ENCODE measurements around the gene PLXNA1. TPM values are rescaled to one million over a fixed set of nuclear protein-coding genes. Genes with fewer than 3 reads are reported as not detected.

PLXNA1 gene
- total and polyA plus RNA-seq, 2 of the 8 experiments (the other 6 are each of a cell fraction or from before 2014, with no cell fraction given) = 47.5 to 54.9 TPM

DNA sequence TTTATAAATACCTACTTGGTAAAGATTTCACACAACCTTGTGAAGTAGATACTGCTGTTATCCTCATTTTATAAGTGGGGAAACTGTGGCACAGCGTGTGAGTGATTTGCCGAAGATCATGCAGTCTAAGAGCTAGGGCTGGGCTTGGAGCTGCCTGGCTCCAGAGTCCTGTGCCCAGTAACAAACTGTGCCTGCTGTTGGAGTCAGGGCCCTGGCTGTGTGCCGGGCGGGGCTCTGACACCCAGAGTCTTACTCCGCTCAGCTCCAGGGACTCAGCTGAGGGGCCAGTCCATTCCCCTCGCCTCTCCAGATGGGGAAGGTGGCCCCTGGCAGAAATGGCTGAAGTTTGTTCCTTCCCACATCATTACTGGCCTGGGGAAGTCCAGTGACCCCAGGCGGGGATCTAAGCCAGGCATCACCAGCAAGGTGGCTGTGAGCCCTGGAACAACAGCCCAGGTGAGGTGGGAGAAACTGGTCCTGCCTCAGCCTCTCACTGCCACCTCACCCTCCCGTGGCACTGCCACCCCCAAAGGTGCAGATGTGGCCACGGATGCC is 17.3 kb upstream of the PLXNA1 start:
- H3K79me2 ChIP-seq (ENCODE audit: control insufficient read depth in 1 of 2, insufficient read depth in 2 of 2, low read length in 2 of 2) = no peaks in the 10 kb centered on the region
- no peak overlapping the region for H3K4ac ChIP-seq (replicated peaks; ENCODE audit: insufficient read length, low read depth, low read length)
- 0 out of 2 replicates have a peak overlapping the region, but pooled peaks have one; percentile 35 for H2BK5ac ChIP-seq (ENCODE audit: low read depth, low read length)
- H2BK15ac ChIP-seq (ENCODE audit: low read length) = no peak overlapping the region
- no peak for TF ChIP-seq EP300 (IDR thresholded peaks at IDR 0.05; ENCODE audit: borderline replicate concordance in 1 of 2, low read depth in 2 of 2, low read length in 2 of 2)
- TF ChIP-seq, protein P1, sequence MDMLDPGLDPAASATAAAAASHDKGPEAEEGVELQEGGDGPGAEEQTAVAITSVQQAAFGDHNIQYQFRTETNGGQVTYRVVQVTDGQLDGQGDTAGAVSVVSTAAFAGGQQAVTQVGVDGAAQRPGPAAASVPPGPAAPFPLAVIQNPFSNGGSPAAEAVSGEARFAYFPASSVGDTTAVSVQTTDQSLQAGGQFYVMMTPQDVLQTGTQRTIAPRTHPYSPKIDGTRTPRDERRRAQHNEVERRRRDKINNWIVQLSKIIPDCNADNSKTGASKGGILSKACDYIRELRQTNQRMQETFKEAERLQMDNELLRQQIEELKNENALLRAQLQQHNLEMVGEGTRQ (IDR thresholded peaks at IDR 0.05; ENCODE audit: low read length) = no peak
- TF ChIP-seq, protein P2, sequence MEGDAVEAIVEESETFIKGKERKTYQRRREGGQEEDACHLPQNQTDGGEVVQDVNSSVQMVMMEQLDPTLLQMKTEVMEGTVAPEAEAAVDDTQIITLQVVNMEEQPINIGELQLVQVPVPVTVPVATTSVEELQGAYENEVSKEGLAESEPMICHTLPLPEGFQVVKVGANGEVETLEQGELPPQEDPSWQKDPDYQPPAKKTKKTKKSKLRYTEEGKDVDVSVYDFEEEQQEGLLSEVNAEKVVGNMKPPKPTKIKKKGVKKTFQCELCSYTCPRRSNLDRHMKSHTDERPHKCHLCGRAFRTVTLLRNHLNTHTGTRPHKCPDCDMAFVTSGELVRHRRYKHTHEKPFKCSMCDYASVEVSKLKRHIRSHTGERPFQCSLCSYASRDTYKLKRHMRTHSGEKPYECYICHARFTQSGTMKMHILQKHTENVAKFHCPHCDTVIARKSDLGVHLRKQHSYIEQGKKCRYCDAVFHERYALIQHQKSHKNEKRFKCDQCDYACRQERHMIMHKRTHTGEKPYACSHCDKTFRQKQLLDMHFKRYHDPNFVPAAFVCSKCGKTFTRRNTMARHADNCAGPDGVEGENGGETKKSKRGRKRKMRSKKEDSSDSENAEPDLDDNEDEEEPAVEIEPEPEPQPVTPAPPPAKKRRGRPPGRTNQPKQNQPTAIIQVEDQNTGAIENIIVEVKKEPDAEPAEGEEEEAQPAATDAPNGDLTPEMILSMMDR (IDR thresholded peaks at IDR 0.05; ENCODE audit: control extremely low read depth in 1 of 3, insufficient read depth in 1 of 3, low read depth in 1 of 3, low read length in 3 of 3) = no peak
- no peak for TF ChIP-seq CREB1 (IDR thresholded peaks at IDR 0.05)
- no peaks in the 10 kb centered on the region; a peak in 1 of 8 replicates for H3K36me3 ChIP-seq (ENCODE audit: control insufficient read depth in 2 of 4, insufficient read depth in 4 of 4, low read length in 3 of 4)
- no peak for DNase-seq (ENCODE audit: low read depth in 1 of 2, low spot score in 2 of 2)
- H3K9me3 ChIP-seq (ENCODE audit: insufficient read depth in 2 of 2, low read depth in 1 of 2, low read length in 1 of 2) = no peaks in the 10 kb centered on the region
- H3K23me2 ChIP-seq (ENCODE audit: low read depth, low read length) = no peaks in the 10 kb centered on the region
- H2BK120ac ChIP-seq (replicated peaks; ENCODE audit: low read depth, low read length) = no peak overlapping the region
- H2AFZ ChIP-seq (ENCODE audit: low read length) = no peak overlapping the region
- no peak for FAIRE-seq
- H3K14ac ChIP-seq (ENCODE audit: insufficient read length) = no peak overlapping the region
- H4K91ac ChIP-seq (replicated peaks; ENCODE audit: insufficient read length, low read length) = no peak overlapping the region
- WGBS, 2 experiments (ENCODE audit: extremely low coverage in 1 of 2, insufficient coverage in 1 of 2, insufficient read length in 1 of 2, insufficient replicate concordance in 2 of 2, low coverage in 1 of 2, low lambda C conversion rate in 2 of 2, missing lambda C conversion rate in 1 of 2) = 92% methylated on average over 9 of the region's 9 CpGs; no CpG with 5 or more reads in 1 of the 2 experiments
- POLR2A ChIA-PET (ENCODE audit: partially characterized antibody) = no interaction called here
- H2BK20ac ChIP-seq (ENCODE audit: low read length) = no peak overlapping the region
- H3K4me1 ChIP-seq (replicated peaks in 1 of 4; ENCODE audit: control insufficient read depth in 3 of 4, insufficient read depth in 4 of 4, low read length in 3 of 4) = peaks cover 0 to 7% (median 1%) of the 10 kb centered on the region in 4 experiments; a peak in 4 of 7 replicates
- no peaks in the 10 kb centered on the region; a peak in 1 of 7 replicates for H3K27me3 ChIP-seq (replicated peaks in 1 of 4; ENCODE audit: control insufficient read depth in 3 of 4, extremely low read depth in 1 of 4, insufficient read depth in 3 of 4, low read length in 3 of 4)
- CTCF ChIA-PET (ENCODE audit: partially characterized antibody) = interaction anchor here (1.2 kb wide), 1 partner anchor 16 kb away, joined by 4 read pairs; no protein-coding TSS in a partner anchor
- H2AK5ac ChIP-seq (ENCODE audit: low read depth, low read length) = no peak overlapping the region
- no peak overlapping the region for H3K27ac ChIP-seq (ENCODE audit: low read depth, low read length)
- no peak overlapping the region for H3K56ac ChIP-seq (replicated peaks; ENCODE audit: insufficient read length, low read depth, low read length)
- no peaks in the 10 kb centered on the region for H3K79me1 ChIP-seq (ENCODE audit: low read depth, low read length)
- no peak overlapping the region for H4K8ac ChIP-seq (ENCODE audit: extremely low read depth, insufficient read depth, low read length)
- no peak overlapping the region for H3K4me3 ChIP-seq (ENCODE audit: extremely low read depth in 1 of 4, insufficient read depth in 2 of 4, low read depth in 3 of 4, low read length in 4 of 4)
- H4K20me1 ChIP-seq (replicated peaks in 1 of 2; ENCODE audit: control insufficient read depth in 1 of 2, insufficient read depth in 2 of 2, low read length in 2 of 2) = peaks cover 2% of the 10 kb centered on the region in 2 experiments
- H3K4me2 ChIP-seq (ENCODE audit: insufficient read depth in 1 of 2, low read depth in 2 of 2, low read length in 2 of 2) = no peak overlapping the region
- no peak overlapping the region for H3K9ac ChIP-seq (replicated peaks in 1 of 4; ENCODE audit: extremely low read depth in 1 of 4, low read depth in 3 of 4, low read length in 3 of 4)
- no peak overlapping the region for H4K5ac ChIP-seq (ENCODE audit: insufficient read length, low read depth, low read length)
- H3K23ac ChIP-seq (ENCODE audit: insufficient read length) = no peak overlapping the region
- no peak overlapping the region for H2BK12ac ChIP-seq (ENCODE audit: low read depth, low read length)
- H3K18ac ChIP-seq (ENCODE audit: extremely low read depth, low read length) = no peak overlapping the region

Data from H1 (cell line).